Measurements from ENCODE around the gene TIMM17B.

- TF ChIP-seq EZH2 (IDR thresholded peaks at IDR 0.05; ENCODE audit: insufficient read depth, poor library complexity, severe bottlenecking) (no peak), EZH2phosphoT487 (IDR thresholded peaks at IDR 0.05; ENCODE audit: insufficient read depth, low read depth) (no peak)
These were observed 22.6 kb upstream of the TIMM17B start for GRCh38 chrX:48919947-48920717.

All from GM23248 (cell line).